DOHH2 (cell line): Measurements from ENCODE around the gene PTGR1.

Source experiments
- EZH2phosphoT487 ChIP-seq: fragments of 200-600 bp; sonication (generic); IDR thresholded peaks from 2 replicates; pipeline ENCODE4 v1.6.1; 2017; ENCODE audit warnings: borderline replicate concordance, mild to moderate bottlenecking, antibody characterized with exemption, low read length, moderate library complexity, mixed read lengths
- TF ChIP-seq, protein P1 (sequence below): fragments of 200-600 bp; sonication (generic); IDR thresholded peaks from one replicate; pipeline ENCODE4 v1.5.1; 2014; ENCODE audit warnings: antibody characterized with exemption, mild to moderate bottlenecking, low read depth, low read length; ENCODE audit not compliant: poor library complexity, severe bottlenecking

- TF ChIP-seq, protein P1, sequence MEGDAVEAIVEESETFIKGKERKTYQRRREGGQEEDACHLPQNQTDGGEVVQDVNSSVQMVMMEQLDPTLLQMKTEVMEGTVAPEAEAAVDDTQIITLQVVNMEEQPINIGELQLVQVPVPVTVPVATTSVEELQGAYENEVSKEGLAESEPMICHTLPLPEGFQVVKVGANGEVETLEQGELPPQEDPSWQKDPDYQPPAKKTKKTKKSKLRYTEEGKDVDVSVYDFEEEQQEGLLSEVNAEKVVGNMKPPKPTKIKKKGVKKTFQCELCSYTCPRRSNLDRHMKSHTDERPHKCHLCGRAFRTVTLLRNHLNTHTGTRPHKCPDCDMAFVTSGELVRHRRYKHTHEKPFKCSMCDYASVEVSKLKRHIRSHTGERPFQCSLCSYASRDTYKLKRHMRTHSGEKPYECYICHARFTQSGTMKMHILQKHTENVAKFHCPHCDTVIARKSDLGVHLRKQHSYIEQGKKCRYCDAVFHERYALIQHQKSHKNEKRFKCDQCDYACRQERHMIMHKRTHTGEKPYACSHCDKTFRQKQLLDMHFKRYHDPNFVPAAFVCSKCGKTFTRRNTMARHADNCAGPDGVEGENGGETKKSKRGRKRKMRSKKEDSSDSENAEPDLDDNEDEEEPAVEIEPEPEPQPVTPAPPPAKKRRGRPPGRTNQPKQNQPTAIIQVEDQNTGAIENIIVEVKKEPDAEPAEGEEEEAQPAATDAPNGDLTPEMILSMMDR = no peak
- TF ChIP-seq EZH2phosphoT487 = no peak
Observed at GRCh38 chr9:111582888-111583287, 16.6 kb downstream of the PTGR1 start.
